Panc1 (cell line): ENCODE results near the gene ATRAID. TPM values are rescaled to one million over a fixed set of nuclear protein-coding genes. Genes with fewer than 3 reads are reported as not detected.

Experiments
- ATAC-seq: fragments of 200-7000 bp; cut with Tn5 transposase; 2 replicates; pipeline ENCODE4 v1.9.1; 2020; ENCODE audit warnings: mild to moderate bottlenecking, moderate library complexity
- BruUV-seq: library from RNA; stranded (reverse); fragments of 400-500 nt; replicated peaks from 2 replicates; lab custom pipeline; 2021; lab: Mats Ljungman, UMichigan
- CTCF ChIA-PET: fragments of 300-600 bp; sonication (Branson Sonifier 250); formaldehyde crosslinking; loops from one replicate; lab custom pipeline; 2022; ENCODE audit warnings: antibody characterized with exemption; lab: Charles Lee
- POLR2A ChIA-PET: fragments of 300-600 bp; sonication (Branson Sonifier 250); formaldehyde crosslinking; loops from one replicate; lab custom pipeline; 2022; ENCODE audit warnings: antibody characterized with exemption; lab: Charles Lee
- DNase-seq: peaks from one replicate; pipeline ENCODE4 v3.0.0-alpha.2; 2010; ENCODE audit warnings: low read depth, low spot score
- H3K27ac ChIP-seq: 2 replicates; pipeline ENCODE4 v1.5.1; 2011; ENCODE audit warnings: mild to moderate bottlenecking, low read length, inconsistent platforms
- H3K27me3 ChIP-seq: fragments of 200-500 bp; sonication (Bioruptor generic); 2 replicates; pipeline ENCODE4 v1.6.0; 2014; ENCODE audit warnings: low read length, inconsistent platforms; ENCODE audit not compliant: control insufficient read depth, insufficient read depth
- H3K36me3 ChIP-seq: fragments of 200-500 bp; sonication (Bioruptor generic); 2 replicates; pipeline ENCODE4 v1.5.1; 2014; ENCODE audit warnings: inconsistent platforms, mild to moderate bottlenecking, low read length, moderate library complexity; ENCODE audit not compliant: control insufficient read depth, insufficient read depth
- H3K4me1 ChIP-seq: 2 replicates; pipeline ENCODE4 v1.5.1; 2011; ENCODE audit warnings: inconsistent platforms, mild to moderate bottlenecking, low read length, moderate library complexity; ENCODE audit not compliant: control insufficient read depth, insufficient read depth
- H3K4me3 ChIP-seq, 2 experiments: 2 replicates each; pipeline ENCODE4 v1.5.1; 2011 to 2012; ENCODE audit warnings: low read depth in 2 of 2, low read length in 2 of 2, mild to moderate bottlenecking in 2 of 2, inconsistent platforms in 1 of 2, moderate library complexity in 1 of 2
- H3K9me3 ChIP-seq: fragments of 200-500 bp; sonication (Bioruptor generic); 2 replicates; pipeline ENCODE4 v1.5.1; 2014; ENCODE audit warnings: low read depth, mild to moderate bottlenecking, inconsistent platforms, low read length, moderate library complexity; ENCODE audit not compliant: control insufficient read depth, insufficient read depth
- CTCF ChIP-seq: fragments of 450-650 bp; IDR thresholded peaks from 2 replicates; pipeline ENCODE4 v1.5.1; 2017; ENCODE audit warnings: mild to moderate bottlenecking
- POLR2AphosphoS5 ChIP-seq: IDR thresholded peaks from 2 replicates; pipeline ENCODE4 v1.6.1; 2012; ENCODE audit warnings: mild to moderate bottlenecking, low read depth, low read length, moderate library complexity
- REST ChIP-seq, 2 experiments: IDR thresholded peaks; 2 replicates each; pipeline ENCODE4 v1.6.1; 2011 to 2012; ENCODE audit warnings: low read depth in 2 of 2, control low read depth in 1 of 2, low read length in 1 of 2, mild to moderate bottlenecking in 1 of 2, moderate library complexity in 1 of 2; ENCODE audit not compliant: insufficient read depth in 1 of 2
- SIN3A ChIP-seq: IDR thresholded peaks from 2 replicates; pipeline ENCODE4 v1.6.1; 2012; ENCODE audit warnings: low read depth, mild to moderate bottlenecking, low read length, moderate library complexity, borderline replicate concordance; ENCODE audit not compliant: insufficient read depth
- TCF7L2 ChIP-seq: IDR thresholded peaks from 2 replicates; pipeline ENCODE4 v1.6.1; 2011; ENCODE audit warnings: mild to moderate bottlenecking, low read depth, low read length, inconsistent platforms
- in situ Hi-C: cut with HindIII; loops from 2 replicates; pipeline ENCODE4 v1.10.0; 2016; ENCODE audit warnings: low sequenced_read_pairs, low pct_unique_long_range_greater_than_20kb
- intact Hi-C: fragments of 100-400 bp; cut with micrococcal nuclease; formaldehyde crosslinking; loops from one replicate; pipeline ENCODE4 v1.10.0; 2022; ENCODE audit not compliant: unreplicated experiment
- total RNA-seq: library from RNA; stranded (reverse); gene quantifications from one replicate; pipeline ENCODE4 v1.2.1, GENCODE V29; 2021; ENCODE audit not compliant: unreplicated experiment

The ATRAID gene
- total RNA-seq, 1 experiment from 2014 or later = 111 TPM

GRCh38 chr2:27243391-27244130 is 31.7 kb downstream of the ATRAID start:
- Histone ChIP-seq H3K27ac (no peak overlapping the region), H3K27me3 (no peaks in the 10 kb centered on the region), H3K36me3 (peaks cover 9% of the 10 kb centered on the region), H3K4me3 (no peak overlapping the region), H3K4me1 (no peaks in the 10 kb centered on the region), H3K9me3 (no peaks in the 10 kb centered on the region)
- intact Hi-C loops (no loop called here), in situ Hi-C loops (no loop called here)
- TSS peak; percentile 53 for BruUV-seq
- no peak for ATAC-seq
- no peak for DNase-seq
- TF ChIP-seq TCF7L2 (no peak), SIN3A (no peak)
- POLR2A ChIA-PET = no interaction called here
- CTCF ChIA-PET = interaction anchor here (0.8 kb wide), 1 partner anchor 36 kb away, joined by 3 read pairs; no protein-coding TSS in a partner anchor

GRCh38 chr2:27245116-27245515 is 33.3 kb downstream of the ATRAID start:
- peaks cover 6% of the 10 kb centered on the region for H3K4me1 ChIP-seq

More at GRCh38 chr2:27245116-27245515, 33.3 kb downstream of the ATRAID start:
- no peaks in the 10 kb centered on the region for H3K9me3 ChIP-seq
- intact Hi-C loops (no loop called here), in situ Hi-C loops (no loop called here)
- DNase-seq (no peak), ATAC-seq (no peak)
- TSS peak; percentile 49 for BruUV-seq
- ChIA-PET CTCF (no interaction called here), POLR2A (no interaction called here)
- H3K27me3 ChIP-seq = no peaks in the 10 kb centered on the region
- no peak for TF ChIP-seq POLR2AphosphoS5
- no peak for TF ChIP-seq TCF7L2
- TF ChIP-seq CTCF = no peak
- TF ChIP-seq REST (IDR thresholded peaks at IDR 0.05; ENCODE audit: insufficient read depth in 1 of 2, low read depth in 2 of 2, low read length in 1 of 2) = no peak
- TF ChIP-seq SIN3A = no peak
- no peak overlapping the region for H3K4me3 ChIP-seq
- H3K36me3 ChIP-seq = peaks cover 9% of the 10 kb centered on the region
- no peak overlapping the region for H3K27ac ChIP-seq
